Natural killer cell treated with Interleukin-12 subunit alpha and Interleukin-12 subunit beta and Interleukin-15 and Interleukin-18, amount 100 ng/mL, for 72 hours (primary cell): ENCODE data around the gene SCN9A. TPM values are rescaled to one million over a fixed set of nuclear protein-coding genes. Genes with fewer than 3 reads are reported as not detected.

Source experiments
- ATAC-seq, 2 donors: fragments of 150-1000 bp; cut with Tn5 transposase in 1 of 2; sonication (Bioruptor Pico), chemical (Tn5 transposase) in 1 of 2; 2 replicates each; pipeline ENCODE4 v1.10.0; 2021
- DNase-seq: peaks from one replicate; pipeline ENCODE4 v3.0.0; 2022; ENCODE audit warnings: low spot score
- H3K27ac Mint-ChIP-seq, 2 donors: 1 replicate in 1 of 2; 2 replicates in 1 of 2; pipeline ENCODE4 v1.8.0; 2022; ENCODE audit warnings: mixed read lengths in 2 of 2, mild to moderate bottlenecking in 1 of 2, moderate library complexity in 1 of 2
- H3K27me3 Mint-ChIP-seq, 2 donors: 1 replicate in 1 of 2; 2 replicates in 1 of 2; pipeline ENCODE4 v1.8.0; 2022; ENCODE audit warnings: mixed read lengths in 2 of 2
- H3K36me3 Mint-ChIP-seq: one replicate; pipeline ENCODE4 v1.8.0; 2022; ENCODE audit warnings: mixed read lengths
- H3K4me1 Mint-ChIP-seq, 2 donors: 1 replicate in 1 of 2; 2 replicates in 1 of 2; pipeline ENCODE4 v1.8.0; 2022; ENCODE audit warnings: low read depth in 2 of 2, mixed read lengths in 2 of 2, mild to moderate bottlenecking in 1 of 2
- H3K4me3 Mint-ChIP-seq: one replicate; pipeline ENCODE4 v1.8.0; 2022; ENCODE audit warnings: mixed read lengths
- H3K9me3 Mint-ChIP-seq: 2 replicates; pipeline ENCODE4 v1.8.0; 2022; ENCODE audit warnings: mixed read lengths
- total RNA-seq, 2 donors: library from RNA; stranded (reverse); gene quantifications; one replicate each; pipeline ENCODE4 v1.2.3, GENCODE V29; 2022

Gene SCN9A
- total RNA-seq, 2 donors from 2014 or later = 0.17 to 1.0 TPM

DNA sequence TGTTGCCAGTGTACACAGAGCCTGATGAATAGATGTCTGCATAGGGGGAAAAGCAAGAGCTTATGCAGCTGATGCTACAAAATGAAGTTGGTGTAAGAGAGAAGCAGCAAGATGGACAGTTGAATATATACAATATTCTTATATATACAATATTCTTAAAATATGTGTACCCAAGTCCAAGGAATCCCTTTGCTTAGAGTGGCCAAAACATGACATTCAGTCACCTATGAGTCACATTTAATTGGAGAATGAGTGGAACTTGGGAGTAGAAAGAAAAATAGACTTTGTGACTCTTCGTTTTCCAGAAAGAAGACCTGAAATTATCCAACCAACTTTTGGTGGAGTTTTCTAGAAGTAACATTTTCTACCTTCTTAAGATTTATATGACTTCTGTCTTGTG is 81.8 kb downstream of the SCN9A start:
- no peaks in the 10 kb centered on the region for H3K27me3 Mint-ChIP-seq
- H3K36me3 Mint-ChIP-seq = no peaks in the 10 kb centered on the region
- no peak for ATAC-seq
- no peak overlapping the region for H3K27ac Mint-ChIP-seq
- no peak for DNase-seq
- H3K4me1 Mint-ChIP-seq = no peaks in the 10 kb centered on the region
- peaks cover 14% of the 10 kb centered on the region for H3K9me3 Mint-ChIP-seq
- no peak overlapping the region for H3K4me3 Mint-ChIP-seq

DNA sequence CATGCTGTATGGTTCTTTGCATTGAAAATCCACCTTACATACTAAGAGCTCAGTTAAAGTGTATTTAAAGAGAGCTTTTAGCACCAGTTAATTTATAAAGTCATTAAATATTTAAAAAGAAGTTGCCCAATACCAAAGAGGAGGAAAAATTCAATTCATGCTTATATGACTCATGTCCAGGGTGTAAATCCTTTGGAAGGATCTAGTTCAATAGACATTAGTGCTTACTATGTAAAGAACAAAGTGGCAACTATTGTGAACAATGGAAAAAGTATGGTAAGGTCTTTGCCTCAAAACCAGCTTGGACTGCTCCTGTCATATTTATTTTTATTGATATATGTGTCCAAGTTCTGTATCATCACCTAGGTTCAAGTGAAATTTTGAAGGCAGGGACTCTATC is 90.5 kb downstream of the SCN9A start:
- H3K36me3 Mint-ChIP-seq = no peaks in the 10 kb centered on the region
- no peak overlapping the region for H3K4me3 Mint-ChIP-seq
- H3K27ac Mint-ChIP-seq = no peak overlapping the region
- no peaks in the 10 kb centered on the region for H3K27me3 Mint-ChIP-seq
- H3K9me3 Mint-ChIP-seq = peaks cover 3% of the 10 kb centered on the region
- DNase-seq (no peak), ATAC-seq (no peak)
- H3K4me1 Mint-ChIP-seq = no peaks in the 10 kb centered on the region

DNA sequence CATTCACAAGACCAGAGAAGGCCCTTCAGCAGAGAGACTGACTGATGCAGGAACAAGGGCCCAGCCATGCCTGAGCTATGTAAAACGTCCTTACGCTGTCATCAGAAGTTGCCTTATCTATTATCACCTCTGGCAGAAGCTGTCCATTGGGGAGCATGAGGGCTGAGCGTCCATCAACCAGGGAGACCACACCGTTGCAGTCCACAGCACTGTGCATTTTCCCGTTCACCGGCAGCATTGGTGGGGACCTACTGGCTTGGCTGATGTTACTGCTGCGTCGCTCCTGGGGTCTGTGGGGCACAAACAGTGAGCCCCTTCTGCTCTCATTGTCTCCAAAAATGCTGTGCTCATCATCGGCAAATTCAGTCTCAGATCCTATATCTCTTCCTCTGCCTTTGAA is 91.4 kb downstream of the SCN9A start:
- Mint-ChIP-seq H3K4me1 (no peaks in the 10 kb centered on the region), H3K27me3 (no peaks in the 10 kb centered on the region), H3K4me3 (no peak overlapping the region), H3K9me3 (no peaks in the 10 kb centered on the region), H3K27ac (no peak overlapping the region), H3K36me3 (no peaks in the 10 kb centered on the region)
- ATAC-seq (no peak), DNase-seq (no peak)

DNA sequence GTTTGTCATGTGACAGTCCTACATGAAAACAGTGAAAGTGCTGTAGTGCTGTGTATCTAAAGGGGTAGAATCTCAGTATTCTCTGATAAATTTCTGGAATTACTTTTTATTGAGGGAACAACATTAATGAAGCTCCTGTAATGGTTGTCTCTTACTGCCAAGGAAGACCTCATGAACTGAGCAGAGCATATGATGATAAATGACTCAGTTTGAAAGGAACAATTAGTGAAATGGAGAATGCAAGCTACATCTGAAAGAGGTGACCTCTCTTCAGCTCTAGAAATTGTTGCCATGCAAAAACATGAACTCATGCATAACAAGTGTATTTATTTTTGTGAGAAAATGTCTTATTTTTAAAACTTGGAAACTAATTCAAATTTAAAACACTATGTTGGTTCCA is 93.6 kb downstream of the SCN9A start:
- DNase-seq (no peak), ATAC-seq (no peak)
- Mint-ChIP-seq H3K4me1 (no peaks in the 10 kb centered on the region), H3K27me3 (no peaks in the 10 kb centered on the region), H3K4me3 (no peak overlapping the region), H3K9me3 (no peaks in the 10 kb centered on the region), H3K36me3 (no peaks in the 10 kb centered on the region), H3K27ac (no peak overlapping the region)

DNA sequence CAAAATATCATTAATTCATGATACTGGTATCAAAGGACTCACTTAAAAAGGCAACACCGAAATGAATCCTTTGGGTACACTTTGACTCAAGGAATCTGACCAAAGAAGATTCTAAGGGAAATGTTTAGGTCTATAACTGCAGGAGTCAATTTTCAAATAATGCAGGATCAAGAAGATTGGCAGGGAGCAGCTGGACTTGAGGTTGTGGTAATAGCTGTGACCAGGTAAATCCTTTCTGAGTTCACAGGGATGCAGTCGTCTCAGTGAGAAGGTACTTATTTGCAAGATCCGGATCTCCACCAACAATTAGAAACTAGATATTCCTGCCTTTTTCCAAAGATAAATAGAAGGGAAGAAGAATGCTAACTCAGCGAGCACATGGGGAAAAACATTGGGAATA is 96.9 kb downstream of the SCN9A start:
- no peaks in the 10 kb centered on the region for H3K36me3 Mint-ChIP-seq
- no peak overlapping the region for H3K27ac Mint-ChIP-seq
- no peaks in the 10 kb centered on the region for H3K27me3 Mint-ChIP-seq
- no peak for DNase-seq
- no peak overlapping the region for H3K4me3 Mint-ChIP-seq
- H3K9me3 Mint-ChIP-seq = peaks cover 3% of the 10 kb centered on the region
- no peaks in the 10 kb centered on the region for H3K4me1 Mint-ChIP-seq
- ATAC-seq = no peak

DNA sequence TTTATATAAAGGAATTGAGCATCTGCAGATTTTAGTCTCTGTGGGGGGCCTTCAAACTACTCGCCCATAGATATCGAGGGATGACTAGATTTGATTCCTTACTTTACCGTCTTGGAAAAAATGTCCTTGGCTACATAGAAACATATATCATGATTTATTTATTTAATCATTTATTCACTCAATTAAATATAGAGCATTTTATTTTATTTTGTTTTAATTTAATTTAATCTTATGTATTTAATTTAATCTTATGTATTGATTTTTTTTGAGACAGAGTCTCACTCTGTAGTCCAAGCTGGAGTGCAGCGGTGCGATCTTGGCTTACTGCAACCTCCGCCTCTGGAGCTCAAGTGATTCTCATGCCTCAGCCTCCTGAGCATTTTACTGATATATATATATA is 105.4 kb downstream of the SCN9A start:
- Mint-ChIP-seq H3K27ac (no peak overlapping the region), H3K4me3 (no peak overlapping the region), H3K27me3 (no peaks in the 10 kb centered on the region), H3K4me1 (no peaks in the 10 kb centered on the region), H3K9me3 (peaks cover 3% of the 10 kb centered on the region), H3K36me3 (no peaks in the 10 kb centered on the region)
- DNase-seq (no peak), ATAC-seq (no peak)

DNA sequence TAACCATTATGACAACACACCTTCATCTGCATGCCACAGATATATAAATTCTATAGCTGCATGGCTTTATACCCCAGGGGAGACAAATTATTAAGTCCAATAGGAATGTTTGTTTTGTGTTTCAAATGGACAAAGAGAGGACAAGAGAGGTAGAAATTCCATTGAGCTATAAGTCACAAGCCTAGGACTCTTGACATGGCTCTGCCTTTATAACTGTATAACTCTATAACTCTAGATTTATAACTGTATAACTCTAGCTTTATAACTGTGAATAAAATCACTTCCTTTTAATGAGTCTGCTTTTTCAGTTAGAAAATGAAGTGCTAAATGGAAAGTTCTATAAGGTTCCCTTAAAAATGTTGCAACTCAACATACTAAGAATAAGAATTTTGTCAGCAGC is 106.4 kb downstream of the SCN9A start:
- no peaks in the 10 kb centered on the region for H3K36me3 Mint-ChIP-seq
- peaks cover 3% of the 10 kb centered on the region for H3K9me3 Mint-ChIP-seq
- no peaks in the 10 kb centered on the region for H3K4me1 Mint-ChIP-seq
- DNase-seq (no peak), ATAC-seq (no peak)
- H3K27ac Mint-ChIP-seq = no peak overlapping the region
- H3K4me3 Mint-ChIP-seq = no peak overlapping the region
- H3K27me3 Mint-ChIP-seq = no peaks in the 10 kb centered on the region

DNA sequence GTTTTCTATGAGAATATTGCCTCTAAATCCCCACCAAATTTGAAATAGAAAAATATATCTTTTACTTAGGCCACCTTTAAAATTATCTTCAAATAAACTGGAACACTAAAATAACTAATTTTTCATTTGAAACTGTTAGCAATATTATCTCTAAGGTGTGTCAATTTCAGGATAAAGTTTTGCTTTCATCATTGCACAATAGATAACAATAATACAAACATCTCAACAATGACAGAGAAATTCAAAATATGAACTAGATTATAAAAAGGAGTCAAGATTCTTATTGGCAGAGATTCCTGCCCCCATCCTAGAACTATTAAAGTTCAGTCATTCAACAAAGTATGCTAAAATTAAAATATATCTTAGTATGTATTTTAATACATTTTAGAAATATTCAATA is 117.9 kb downstream of the SCN9A start:
- ATAC-seq (no peak), DNase-seq (no peak)
- Mint-ChIP-seq H3K9me3 (peaks cover 5% of the 10 kb centered on the region), H3K4me1 (no peaks in the 10 kb centered on the region), H3K27ac (no peak overlapping the region), H3K4me3 (no peak overlapping the region), H3K36me3 (no peaks in the 10 kb centered on the region), H3K27me3 (no peaks in the 10 kb centered on the region)

DNA sequence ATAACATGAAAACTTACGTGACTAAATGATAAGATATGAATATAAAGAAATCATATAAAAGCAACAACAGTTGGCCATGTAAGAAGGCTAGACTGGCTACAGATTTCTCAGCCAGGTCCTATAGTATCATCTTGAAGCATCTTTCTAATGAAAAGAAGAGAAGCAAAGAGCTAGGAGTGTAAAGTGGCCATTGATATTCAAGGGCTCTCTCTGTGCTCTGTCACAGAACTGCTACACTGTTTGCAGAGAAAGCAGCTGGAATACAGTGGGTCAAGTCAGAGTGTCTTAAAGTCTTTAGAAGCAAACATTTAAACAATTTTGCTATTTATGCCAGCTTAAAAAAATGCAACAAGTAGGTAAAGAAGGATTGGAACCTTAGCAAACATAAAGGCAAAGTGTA is 118.8 kb downstream of the SCN9A start:
- no peak overlapping the region for H3K27ac Mint-ChIP-seq
- DNase-seq (no peak), ATAC-seq (no peak)
- no peaks in the 10 kb centered on the region for H3K36me3 Mint-ChIP-seq
- no peak overlapping the region for H3K4me3 Mint-ChIP-seq
- no peaks in the 10 kb centered on the region for H3K4me1 Mint-ChIP-seq
- no peaks in the 10 kb centered on the region for H3K27me3 Mint-ChIP-seq
- H3K9me3 Mint-ChIP-seq = peaks cover 5% of the 10 kb centered on the region

DNA sequence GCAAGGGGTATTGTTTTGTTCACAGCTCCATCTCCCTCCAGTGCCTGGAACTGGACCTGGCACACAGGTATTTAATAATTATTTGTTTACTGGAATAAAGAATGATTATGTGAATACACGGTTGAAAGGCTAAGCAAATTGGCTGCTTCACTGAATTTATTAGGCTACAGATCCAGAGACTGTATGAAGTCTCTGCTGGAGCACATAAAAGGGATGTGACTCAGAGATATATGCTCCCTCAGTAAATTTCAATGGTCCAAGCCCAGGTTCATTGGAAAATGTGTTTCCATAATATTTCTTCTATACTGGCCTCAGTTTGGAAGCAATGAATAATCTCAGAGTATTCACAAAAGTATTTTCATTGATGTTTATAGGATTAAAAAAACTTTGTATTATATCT is 126.4 kb downstream of the SCN9A start:
- Mint-ChIP-seq H3K4me1 (no peaks in the 10 kb centered on the region), H3K9me3 (peaks cover 9% of the 10 kb centered on the region), H3K36me3 (no peaks in the 10 kb centered on the region), H3K27ac (no peak overlapping the region), H3K27me3 (no peaks in the 10 kb centered on the region), H3K4me3 (no peak overlapping the region)
- no peak for DNase-seq
- no peak for ATAC-seq

DNA sequence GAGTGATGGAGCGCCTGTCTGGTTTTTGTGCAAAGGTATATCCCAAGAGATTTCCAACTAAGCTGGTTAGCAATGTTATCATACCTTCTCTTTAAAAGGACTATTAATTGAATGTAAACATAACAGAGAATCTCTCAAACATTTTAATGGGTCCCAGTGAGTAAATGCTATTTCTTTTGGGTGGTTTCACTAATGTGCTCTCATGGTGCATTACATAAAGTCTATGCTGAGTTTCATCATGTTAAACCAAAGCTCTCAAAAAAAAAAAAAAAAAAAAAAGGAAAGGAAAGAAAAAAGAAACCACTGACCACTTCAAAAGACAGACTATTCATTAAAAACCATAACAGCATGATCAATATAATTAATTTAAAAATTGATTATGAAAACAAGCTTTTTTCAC is 128.8 kb downstream of the SCN9A start:
- ATAC-seq = no peak
- DNase-seq = no peak
- peaks cover 5% of the 10 kb centered on the region for H3K36me3 Mint-ChIP-seq

DNA sequence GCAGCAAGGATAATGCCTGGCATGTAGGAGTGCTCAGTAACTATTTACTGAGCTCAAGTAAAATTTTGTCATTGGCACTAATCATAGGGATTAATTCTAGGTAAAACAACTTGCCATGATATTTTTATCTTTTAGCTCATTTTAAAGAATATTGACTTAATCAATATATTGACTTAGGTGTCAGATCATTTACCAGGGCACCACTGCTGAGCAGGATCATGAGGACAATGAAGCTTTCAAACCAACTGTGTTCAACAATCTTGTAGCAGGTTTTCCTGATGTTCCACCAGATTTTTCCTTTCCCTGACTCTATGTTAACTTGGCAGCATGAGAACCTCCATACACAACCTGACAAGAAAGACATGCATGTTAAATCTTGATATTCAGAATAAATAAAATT is 133.4 kb downstream of the SCN9A start:
- H3K27me3 Mint-ChIP-seq = no peaks in the 10 kb centered on the region
- DNase-seq (no peak), ATAC-seq (no peak)
- peaks cover 5% of the 10 kb centered on the region for H3K36me3 Mint-ChIP-seq
- H3K27ac Mint-ChIP-seq = no peak overlapping the region
- no peaks in the 10 kb centered on the region for H3K4me1 Mint-ChIP-seq
- peaks cover 8% of the 10 kb centered on the region for H3K9me3 Mint-ChIP-seq
- no peak overlapping the region for H3K4me3 Mint-ChIP-seq

More for the DNA sequence above, 128.8 kb downstream of the SCN9A start:
- H3K9me3 Mint-ChIP-seq = peaks cover 15% of the 10 kb centered on the region
- no peaks in the 10 kb centered on the region for H3K4me1 Mint-ChIP-seq
- H3K4me3 Mint-ChIP-seq = no peak overlapping the region
- H3K27me3 Mint-ChIP-seq = no peaks in the 10 kb centered on the region
- no peak overlapping the region for H3K27ac Mint-ChIP-seq

DNA sequence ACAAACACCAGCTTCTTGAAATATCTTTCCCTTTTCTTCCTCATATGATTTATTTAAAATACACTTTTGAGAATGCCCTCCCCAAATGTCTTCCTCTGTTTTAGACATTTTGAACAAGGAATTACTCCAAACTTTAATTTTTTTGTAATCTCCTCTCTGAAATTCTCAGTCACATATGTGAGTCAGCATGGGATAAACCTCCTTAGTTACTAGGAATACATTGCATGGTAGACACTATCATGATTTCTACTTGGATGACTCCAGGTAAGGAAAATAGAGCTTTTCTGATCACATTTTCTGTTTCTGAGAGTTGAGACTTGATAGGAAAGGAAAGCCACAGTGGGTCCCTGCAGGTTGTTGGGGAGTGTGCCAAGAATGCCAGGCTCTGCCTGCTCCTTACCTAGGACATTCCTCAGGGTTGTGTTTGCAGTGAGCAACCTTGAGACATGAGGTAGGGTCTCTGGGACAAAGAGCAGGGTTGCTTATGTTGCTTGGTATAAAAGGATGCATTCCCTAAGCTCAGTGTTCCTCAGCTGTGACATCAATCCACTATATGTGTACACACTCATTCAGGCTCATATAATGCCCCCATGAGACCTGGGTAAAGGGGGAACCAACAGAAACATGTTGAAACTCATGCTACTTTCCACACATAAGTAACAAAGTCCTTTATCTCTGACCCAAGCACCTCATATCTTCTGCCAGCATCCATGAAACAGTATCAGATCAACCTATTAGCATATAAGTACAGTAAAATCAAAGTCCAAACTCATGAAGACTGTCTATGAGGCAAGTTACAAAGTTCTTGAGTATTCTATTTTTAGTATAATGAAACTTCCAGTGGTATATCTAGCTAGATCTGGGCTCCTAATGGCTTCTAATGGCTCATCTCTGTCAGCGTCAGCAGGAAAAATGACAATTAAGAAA is 135.1 kb downstream of the SCN9A start:
- Mint-ChIP-seq H3K27me3 (no peaks in the 10 kb centered on the region), H3K36me3 (peaks cover 5% of the 10 kb centered on the region), H3K4me3 (no peak overlapping the region), H3K9me3 (peaks cover 8% of the 10 kb centered on the region), H3K27ac (no peak overlapping the region), H3K4me1 (no peaks in the 10 kb centered on the region)
- DNase-seq (no peak), ATAC-seq (no peak)

DNA sequence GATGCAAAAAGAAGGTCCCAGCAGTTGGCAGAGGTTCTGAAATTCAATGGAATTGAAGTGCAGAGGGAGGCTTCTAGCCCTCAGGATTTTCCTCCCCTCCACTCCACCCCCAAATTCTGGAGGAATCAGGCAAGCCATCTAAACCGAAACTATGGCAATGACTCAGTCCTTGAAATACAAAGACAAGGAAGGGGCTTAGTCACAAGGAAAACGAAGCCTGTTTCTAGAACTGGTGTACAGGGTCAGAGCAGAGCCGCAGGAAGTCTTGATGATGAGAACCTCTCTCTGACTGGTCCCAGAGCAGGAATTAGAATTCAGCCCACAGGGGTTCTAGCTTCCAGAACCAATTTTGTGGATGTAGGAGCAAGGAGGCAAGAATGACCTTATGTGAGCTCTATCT is 136.2 kb downstream of the SCN9A start:
- no peak overlapping the region for H3K4me3 Mint-ChIP-seq
- H3K9me3 Mint-ChIP-seq = peaks cover 7% of the 10 kb centered on the region
- no peak overlapping the region for H3K27ac Mint-ChIP-seq
- peaks cover 5% of the 10 kb centered on the region for H3K36me3 Mint-ChIP-seq
- DNase-seq (no peak), ATAC-seq (no peak)
- no peaks in the 10 kb centered on the region for H3K27me3 Mint-ChIP-seq
- H3K4me1 Mint-ChIP-seq = no peaks in the 10 kb centered on the region

DNA sequence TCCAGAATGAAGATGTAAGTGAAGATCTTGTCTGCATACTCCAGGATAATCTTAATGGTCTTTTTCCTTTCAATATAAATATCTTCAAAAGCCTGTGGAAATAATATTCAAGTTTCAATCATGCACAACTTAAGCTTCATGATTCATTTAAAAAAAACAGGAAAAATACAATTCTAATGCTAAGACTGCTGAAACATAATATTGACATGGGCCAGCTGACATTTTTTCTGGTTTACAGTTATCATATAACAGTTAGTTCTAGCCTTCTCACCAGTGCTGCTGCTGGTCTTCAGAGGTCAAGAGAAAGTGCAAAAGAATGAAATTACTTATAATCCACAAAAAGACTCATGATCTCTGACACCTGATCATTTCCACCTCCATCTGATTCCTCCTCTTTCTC is 137.6 kb downstream of the SCN9A start:
- H3K27me3 Mint-ChIP-seq = no peaks in the 10 kb centered on the region
- no peak overlapping the region for H3K4me3 Mint-ChIP-seq
- ATAC-seq (no peak), DNase-seq (no peak)
- H3K4me1 Mint-ChIP-seq = no peaks in the 10 kb centered on the region
- no peaks in the 10 kb centered on the region for H3K9me3 Mint-ChIP-seq
- no peaks in the 10 kb centered on the region for H3K36me3 Mint-ChIP-seq
- H3K27ac Mint-ChIP-seq = no peak overlapping the region
